GM12878 (cell line): ENCODE data around the gene HMGN1. TPM values are rescaled to one million over a fixed set of nuclear protein-coding genes. Genes with fewer than 3 reads are reported as not detected.

ENCODE experiments used
- ATAC-seq: fragments of 200-7000 bp; cut with Tn5 transposase; 3 replicates; pipeline ENCODE4 v1.9.1; 2020; ENCODE audit warnings: mild to moderate bottlenecking, moderate library complexity
- BruUV-seq: library from RNA; stranded (reverse); fragments of 400-500 nt; replicated peaks from 2 replicates; lab custom pipeline; 2021; lab: Mats Ljungman, UMichigan
- CTCF ChIA-PET: fragments of 300-600 bp; sonication (Branson Sonifier 250); formaldehyde crosslinking; extraction: SDS; loops from one replicate; lab custom pipeline; 2021; ENCODE audit warnings: inconsistent platforms; lab: Yijun Ruan, JAX
- POLR2A ChIA-PET: fragments of 350-600 bp; formaldehyde crosslinking; extraction: SDS; loops from one replicate; lab custom pipeline; 2021; ENCODE audit warnings: inconsistent platforms; lab: Charles Lee
- RAD21 ChIA-PET: fragments of 300-600 bp; sonication (Branson Sonifier 250); formaldehyde crosslinking; loops from one replicate; lab custom pipeline; 2023; ENCODE audit warnings: antibody characterized with exemption; ENCODE audit not compliant: unreplicated experiment; lab: Charles Lee
- SMC1A ChIA-PET: fragments of 300-600 bp; sonication (Branson Sonifier 250); formaldehyde crosslinking; loops from one replicate; lab custom pipeline; 2023; ENCODE audit not compliant: unreplicated experiment, uncharacterized antibody; lab: Charles Lee
- DNase-seq: peaks from one replicate; pipeline ENCODE4 v3.0.0-alpha.2; 2011; ENCODE audit warnings: low read depth, low spot score
- FAIRE-seq: peaks from 3 replicates; lab custom pipeline; 2011; peaks lifted over from hg19 to GRCh38; lab: Jason Lieb, UNC
- H2AFZ ChIP-seq: 2 replicates; pipeline ENCODE4 v1.6.0; 2011; ENCODE audit warnings: low read depth, low read length, control low read depth; ENCODE audit not compliant: control insufficient read depth
- H3K27ac ChIP-seq: 2 replicates; pipeline ENCODE4 v1.5.1; 2011; ENCODE audit warnings: control low read depth; ENCODE audit not compliant: control insufficient read depth, insufficient read depth
- H3K27me3 ChIP-seq, 2 experiments: replicated peaks in 1 of 2; 2 replicates each; pipeline versions ENCODE4 v1.6.0 to v1.6.1; 2011; ENCODE audit warnings: low read length in 1 of 2; ENCODE audit not compliant: control insufficient read depth in 2 of 2, insufficient read depth in 2 of 2
- H3K36me3 ChIP-seq, 2 experiments: 2 replicates each; pipeline ENCODE4 v1.5.1; 2011; ENCODE audit warnings: low read length in 1 of 2; ENCODE audit not compliant: control insufficient read depth in 2 of 2, insufficient read depth in 2 of 2
- H3K4me1 ChIP-seq: 2 replicates; pipeline ENCODE4 v1.6.1; 2011; ENCODE audit warnings: mild to moderate bottlenecking, low read length, moderate library complexity, mixed read lengths; ENCODE audit not compliant: control insufficient read depth, insufficient read depth
- H3K4me2 ChIP-seq: 2 replicates; pipeline ENCODE4 v1.6.0; 2011; ENCODE audit warnings: control low read depth; ENCODE audit not compliant: control insufficient read depth, insufficient read depth
- H3K4me3 ChIP-seq: fragments of 200-600 bp; sonication (generic); 2 replicates; pipeline ENCODE4 v1.5.1; 2016
- H3K79me2 ChIP-seq: 2 replicates; pipeline ENCODE4 v1.6.0; 2011; ENCODE audit warnings: low read length; ENCODE audit not compliant: control insufficient read depth, insufficient read depth
- H3K9ac ChIP-seq: 2 replicates; pipeline ENCODE4 v1.8.0; 2011; ENCODE audit warnings: low read length, control low read depth, mixed read lengths; ENCODE audit not compliant: control insufficient read depth, insufficient read depth
- H3K9me3 ChIP-seq: replicated peaks from 3 replicates; pipeline ENCODE4 v1.5.1; 2011; ENCODE audit warnings: mild to moderate bottlenecking, low read length; ENCODE audit not compliant: control insufficient read depth, insufficient read depth
- H4K20me1 ChIP-seq: 2 replicates; pipeline ENCODE4 v1.6.0; 2011; ENCODE audit not compliant: control insufficient read depth, insufficient read depth
- BMI1 ChIP-seq: fragments of 450-650 bp; IDR thresholded peaks from 2 replicates; pipeline ENCODE4 v1.6.1; 2016; ENCODE audit warnings: mild to moderate bottlenecking, moderate library complexity, borderline replicate concordance
- CHD4 ChIP-seq: fragments of 200-600 bp; sonication (generic); IDR thresholded peaks from 2 replicates; pipeline ENCODE4 v1.6.1; 2016; ENCODE audit warnings: mild to moderate bottlenecking
- CREM ChIP-seq: IDR thresholded peaks from 2 replicates; pipeline ENCODE4 v1.6.1; 2014; ENCODE audit warnings: antibody characterized with exemption, low read depth
- E2F8 ChIP-seq: fragments of 450-650 bp; IDR thresholded peaks from 2 replicates; pipeline ENCODE4 v1.6.1; 2018; ENCODE audit warnings: mild to moderate bottlenecking, low read depth, moderate library complexity; ENCODE audit not compliant: partially characterized antibody
- ESRRA ChIP-seq: IDR thresholded peaks from 2 replicates; pipeline ENCODE4 v1.6.1; 2012; ENCODE audit warnings: mild to moderate bottlenecking, low read length, improper control_type of control experiment
- EZH2 ChIP-seq: IDR thresholded peaks from 2 replicates; pipeline ENCODE4 v1.6.1; 2012; ENCODE audit warnings: low read depth, mild to moderate bottlenecking, control low read depth, inconsistent platforms, low read length, borderline replicate concordance; ENCODE audit not compliant: control insufficient read depth
- FOXM1 ChIP-seq: IDR thresholded peaks from 2 replicates; pipeline ENCODE4 v1.6.1; 2012; ENCODE audit warnings: low read depth, mild to moderate bottlenecking, inconsistent platforms, low read length, moderate library complexity
- MYB ChIP-seq: fragments of 150-350 bp; IDR thresholded peaks from 2 replicates; pipeline ENCODE4 v1.6.1; 2014; ENCODE audit warnings: mild to moderate bottlenecking, low read depth, low read length, borderline replicate concordance
- NFYB ChIP-seq: IDR thresholded peaks from 2 replicates; pipeline ENCODE4 v1.6.1; 2011; ENCODE audit warnings: low read depth, mild to moderate bottlenecking, low read length, improper control_type of control experiment, moderate library complexity; ENCODE audit not compliant: insufficient read depth
- SMAD1 ChIP-seq: fragments of 450-650 bp; IDR thresholded peaks from 2 replicates; pipeline ENCODE4 v1.6.1; 2018; ENCODE audit warnings: mild to moderate bottlenecking, low read depth; ENCODE audit not compliant: partially characterized antibody
- STAT3 ChIP-seq: IDR thresholded peaks from 2 replicates; pipeline ENCODE4 v1.6.1; 2011; ENCODE audit warnings: low read depth, low read length, improper control_type of control experiment
- ZNF274 ChIP-seq: IDR thresholded peaks from one replicate; pipeline ENCODE4 v1.8.0; 2011; ENCODE audit not compliant: insufficient read length, insufficient read depth
- WGBS: methylation state at CpG from one replicate; pipeline ENCODE4 v1.1.6; 2016; ENCODE audit warnings: low lambda C conversion rate; ENCODE audit not compliant: insufficient replicate concordance, insufficient coverage; ENCODE audit errors: missing lambda C conversion rate; 5-methylcytosine and 5-hydroxymethylcytosine counted together
- in situ Hi-C: fragments of 300-500 bp; cut with MboI; formaldehyde crosslinking; loops from 9 replicates; pipeline ENCODE4 v1.14.3; 2018; ENCODE audit warnings: mixed read lengths
- intact Hi-C: fragments of 100-400 bp; cut with micrococcal nuclease; formaldehyde crosslinking; loops from one replicate; pipeline ENCODE4 v1.14.2; 2022; ENCODE audit not compliant: unreplicated experiment
- polyA plus RNA-seq, 11 experiments: library from polyadenylated mRNA; depleted of rRNA in 4 of 11; unstranded in 6 of 11; stranded (reverse) in 5 of 11; fragments of >200 nt; fragmentation: Nextera tagmentation in 4 of 11; fragmentation: Illumina TruSeq in 1 of 11; extraction: Ambion mirVana in 4 of 11; extraction: Trizol in 1 of 11; gene quantifications; 1 replicate in 1 of 11; 2 replicates in 10 of 11; pipeline versions ENCODE4 v1.2.1 to v1.2.3, GENCODE V29; 2011 to 2016; ENCODE audit warnings: inconsistent platforms in 2 of 11, missing spikeins in 2 of 11, low read depth in 1 of 11
- total RNA-seq, 4 experiments: library from RNA; depleted of rRNA in 3 of 4; stranded (reverse); fragments of >200 nt in 3 of 4; fragmentation: Illumina TruSeq in 1 of 4; extraction: Trizol in 1 of 4; gene quantifications; 2 replicates each; pipeline versions ENCODE4 v1.2.1 to v1.2.3, GENCODE V29; 2013 to 2021
- TF ChIP-seq, protein P1 (sequence below): fragments of 450-650 bp; formaldehyde crosslinking; IDR thresholded peaks from 2 replicates; pipeline ENCODE4 v1.4.0; 2022; ENCODE audit warnings: mild to moderate bottlenecking, moderate library complexity
- TF ChIP-seq, protein P2 (sequence below): fragments of 450-650 bp; IDR thresholded peaks from 2 replicates; pipeline ENCODE4 v1.6.1; 2017; ENCODE audit warnings: mild to moderate bottlenecking, moderate library complexity

Gene HMGN1
- total and polyA plus RNA-seq, 10 of the 15 experiments (the other 5 are each of a cell fraction or from before 2014, with no cell fraction given), result 120 to 798 (median 396) TPM

GRCh38 chr21:39390212-39390765, 41.4 kb upstream of the HMGN1 start:
- WGBS, result 83% methylated on average over 16 of the region's 16 CpGs
- in situ Hi-C loops, result no loop called here
- TF ChIP-seq STAT3 (no peak), CHD4 (no peak), BMI1 (no peak), ZNF274 (no peak), FOXM1 (no peak), SMAD1 (no peak), NFYB (no peak), E2F8 (no peak), MYB (no peak), ESRRA (no peak), CREM (no peak), EZH2 (no peak)
- TF ChIP-seq, protein P1, sequence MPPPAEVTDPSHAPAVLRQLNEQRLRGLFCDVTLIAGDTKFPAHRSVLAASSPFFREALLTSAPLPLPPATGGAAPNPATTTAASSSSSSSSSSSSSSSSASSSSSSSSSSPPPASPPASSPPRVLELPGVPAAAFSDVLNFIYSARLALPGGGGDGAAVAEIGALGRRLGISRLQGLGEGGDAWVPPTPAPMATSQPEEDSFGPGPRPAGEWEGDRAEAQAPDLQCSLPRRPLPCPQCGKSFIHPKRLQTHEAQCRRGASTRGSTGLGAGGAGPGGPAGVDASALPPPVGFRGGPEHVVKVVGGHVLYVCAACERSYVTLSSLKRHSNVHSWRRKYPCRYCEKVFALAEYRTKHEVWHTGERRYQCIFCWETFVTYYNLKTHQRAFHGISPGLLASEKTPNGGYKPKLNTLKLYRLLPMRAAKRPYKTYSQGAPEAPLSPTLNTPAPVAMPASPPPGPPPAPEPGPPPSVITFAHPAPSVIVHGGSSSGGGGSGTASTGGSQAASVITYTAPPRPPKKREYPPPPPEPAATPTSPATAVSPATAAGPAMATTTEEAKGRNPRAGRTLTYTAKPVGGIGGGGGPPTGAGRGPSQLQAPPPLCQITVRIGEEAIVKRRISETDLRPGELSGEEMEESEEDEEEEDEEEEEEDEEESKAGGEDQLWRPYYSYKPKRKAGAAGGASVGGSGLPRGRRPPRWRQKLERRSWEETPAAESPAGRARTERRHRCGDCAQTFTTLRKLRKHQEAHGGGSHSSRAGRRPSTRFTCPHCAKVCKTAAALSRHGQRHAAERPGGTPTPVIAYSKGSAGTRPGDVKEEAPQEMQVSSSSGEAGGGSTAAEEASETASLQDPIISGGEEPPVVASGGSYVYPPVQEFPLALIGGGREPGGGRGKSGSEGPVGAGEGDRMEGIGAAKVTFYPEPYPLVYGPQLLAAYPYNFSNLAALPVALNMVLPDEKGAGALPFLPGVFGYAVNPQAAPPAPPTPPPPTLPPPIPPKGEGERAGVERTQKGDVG (CRISPR knock-in tag), result no peak
- TF ChIP-seq, protein P2, sequence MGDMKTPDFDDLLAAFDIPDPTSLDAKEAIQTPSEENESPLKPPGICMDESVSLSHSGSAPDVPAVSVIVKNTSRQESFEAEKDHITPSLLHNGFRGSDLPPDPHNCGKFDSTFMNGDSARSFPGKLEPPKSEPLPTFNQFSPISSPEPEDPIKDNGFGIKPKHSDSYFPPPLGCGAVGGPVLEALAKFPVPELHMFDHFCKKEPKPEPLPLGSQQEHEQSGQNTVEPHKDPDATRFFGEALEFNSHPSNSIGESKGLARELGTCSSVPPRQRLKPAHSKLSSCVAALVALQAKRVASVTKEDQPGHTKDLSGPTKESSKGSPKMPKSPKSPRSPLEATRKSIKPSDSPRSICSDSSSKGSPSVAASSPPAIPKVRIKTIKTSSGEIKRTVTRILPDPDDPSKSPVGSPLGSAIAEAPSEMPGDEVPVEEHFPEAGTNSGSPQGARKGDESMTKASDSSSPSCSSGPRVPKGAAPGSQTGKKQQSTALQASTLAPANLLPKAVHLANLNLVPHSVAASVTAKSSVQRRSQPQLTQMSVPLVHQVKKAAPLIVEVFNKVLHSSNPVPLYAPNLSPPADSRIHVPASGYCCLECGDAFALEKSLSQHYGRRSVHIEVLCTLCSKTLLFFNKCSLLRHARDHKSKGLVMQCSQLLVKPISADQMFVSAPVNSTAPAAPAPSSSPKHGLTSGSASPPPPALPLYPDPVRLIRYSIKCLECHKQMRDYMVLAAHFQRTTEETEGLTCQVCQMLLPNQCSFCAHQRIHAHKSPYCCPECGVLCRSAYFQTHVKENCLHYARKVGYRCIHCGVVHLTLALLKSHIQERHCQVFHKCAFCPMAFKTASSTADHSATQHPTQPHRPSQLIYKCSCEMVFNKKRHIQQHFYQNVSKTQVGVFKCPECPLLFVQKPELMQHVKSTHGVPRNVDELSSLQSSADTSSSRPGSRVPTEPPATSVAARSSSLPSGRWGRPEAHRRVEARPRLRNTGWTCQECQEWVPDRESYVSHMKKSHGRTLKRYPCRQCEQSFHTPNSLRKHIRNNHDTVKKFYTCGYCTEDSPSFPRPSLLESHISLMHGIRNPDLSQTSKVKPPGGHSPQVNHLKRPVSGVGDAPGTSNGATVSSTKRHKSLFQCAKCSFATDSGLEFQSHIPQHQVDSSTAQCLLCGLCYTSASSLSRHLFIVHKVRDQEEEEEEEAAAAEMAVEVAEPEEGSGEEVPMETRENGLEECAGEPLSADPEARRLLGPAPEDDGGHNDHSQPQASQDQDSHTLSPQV, result no peak

More at GRCh38 chr21:39390212-39390765, 41.4 kb upstream of the HMGN1 start:
- no peak overlapping the region for H3K9ac ChIP-seq
- FAIRE-seq (no peak), DNase-seq (no peak), ATAC-seq (no peak)
- H2AFZ ChIP-seq, result no peak overlapping the region
- POLR2A ChIA-PET, result no interaction called here
- H3K27ac ChIP-seq, result no peak overlapping the region
- CTCF ChIA-PET, result interaction anchor here (1.2 to 1.9 kb wide), 3 partner anchors 87 to 207 kb away, joined by 3 to 6 read pairs (median 3); partner anchors contain the start of gene PSMG1
- intact Hi-C loops, result no loop called here
- no peak overlapping the region for H3K4me2 ChIP-seq
- peaks cover 17% of the 10 kb centered on the region for H3K79me2 ChIP-seq
- SMC1A ChIA-PET, result interaction anchor here (1.2 kb wide), 1 partner anchor 51 kb away, joined by 4 read pairs; no protein-coding TSS in a partner anchor
- RAD21 ChIA-PET, result interaction anchor here (1.4 kb wide), 1 partner anchor 52 kb away, joined by 5 read pairs; no protein-coding TSS in a partner anchor
- H3K9me3 ChIP-seq, result no peaks in the 10 kb centered on the region
- no peaks in the 10 kb centered on the region for H3K27me3 ChIP-seq
- H3K36me3 ChIP-seq, result peaks cover 6 to 9% of the 10 kb centered on the region in 2 experiments
- H4K20me1 ChIP-seq, result no peaks in the 10 kb centered on the region
- H3K4me1 ChIP-seq, result peaks cover 9% of the 10 kb centered on the region
- H3K4me3 ChIP-seq, result no peak overlapping the region
- no TSS peak for BruUV-seq
